Astrocyte of the cerebellum (primary cell): Measurements from ENCODE around the gene CFLAR.

Experiments used
- DNase-seq: peaks from one replicate; pipeline ENCODE4 v3.0.0-alpha.2; 2011; ENCODE audit warnings: low read depth
- H3K4me3 ChIP-seq: 2 replicates; pipeline ENCODE4 v1.5.1; 2011; ENCODE audit warnings: mild to moderate bottlenecking, low read depth, low read length, moderate library complexity
- CTCF ChIP-seq: IDR thresholded peaks from 2 replicates; pipeline ENCODE4 v1.5.1; 2012; ENCODE audit warnings: low read length, low read depth, moderate library complexity, mild to moderate bottlenecking; ENCODE audit errors: missing control alignments
- in situ Hi-C: cut with HindIII; loops from 2 replicates; pipeline ENCODE4 v1.10.0; 2017; ENCODE audit warnings: low sequenced_read_pairs

Gene CFLAR

DNA sequence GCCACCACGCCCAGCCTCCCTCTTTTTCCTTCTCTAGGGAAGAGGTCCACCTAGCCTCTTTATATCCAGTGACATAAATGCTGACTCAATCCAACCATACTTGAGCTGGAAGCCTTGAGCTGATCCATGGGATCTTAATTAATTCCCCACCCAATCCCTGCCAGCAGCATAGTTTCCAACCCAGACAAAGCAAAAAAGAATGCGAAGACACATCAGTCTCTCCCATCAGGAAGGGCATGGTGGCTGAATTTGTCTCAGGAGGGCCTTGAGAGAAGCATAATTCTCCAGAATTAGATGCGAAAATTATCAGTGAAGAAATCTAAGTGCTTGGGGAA is 89.5 kb downstream of the CFLAR start:
- in situ Hi-C loops, result no loop called here
- no peak for DNase-seq
- no peak overlapping the region for H3K4me3 ChIP-seq
- TF ChIP-seq CTCF, result no peak

DNA sequence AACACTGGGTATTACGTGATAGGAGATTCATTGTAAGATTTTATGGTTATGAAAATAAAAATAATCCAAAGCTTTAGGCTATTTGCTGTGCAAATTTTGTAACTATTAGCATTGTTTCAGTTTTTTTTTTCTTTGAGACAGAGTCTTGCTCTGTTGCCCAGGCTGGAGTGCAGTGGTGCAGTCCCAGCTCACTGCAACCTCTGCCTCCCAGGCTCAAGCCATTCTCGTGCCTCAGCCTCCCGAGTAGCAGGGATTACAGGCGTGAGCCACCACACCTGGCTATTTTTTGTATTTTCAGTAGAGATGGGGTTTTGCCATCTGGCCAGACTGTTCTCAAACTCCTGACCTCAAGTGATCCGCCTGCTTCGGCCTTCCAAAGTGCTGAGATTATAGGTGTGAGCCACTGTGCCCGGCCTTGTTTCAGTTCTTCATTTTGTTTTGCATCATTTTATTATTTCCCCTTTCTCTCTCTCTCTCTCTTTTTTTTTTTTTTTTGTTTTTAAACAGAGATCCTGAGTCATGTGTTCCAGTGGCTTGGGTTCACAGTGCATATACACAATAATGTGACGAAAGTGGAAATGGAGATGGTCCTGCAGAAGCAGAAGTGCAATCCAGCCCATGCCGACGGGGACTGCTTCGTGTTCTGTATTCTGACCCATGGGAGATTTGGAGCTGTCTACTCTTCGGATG is 92.7 kb downstream of the CFLAR start:
- in situ Hi-C loops, result no loop called here
- DNase-seq, result no peak
- H3K4me3 ChIP-seq, result no peak overlapping the region
- TF ChIP-seq CTCF, result no peak

DNA sequence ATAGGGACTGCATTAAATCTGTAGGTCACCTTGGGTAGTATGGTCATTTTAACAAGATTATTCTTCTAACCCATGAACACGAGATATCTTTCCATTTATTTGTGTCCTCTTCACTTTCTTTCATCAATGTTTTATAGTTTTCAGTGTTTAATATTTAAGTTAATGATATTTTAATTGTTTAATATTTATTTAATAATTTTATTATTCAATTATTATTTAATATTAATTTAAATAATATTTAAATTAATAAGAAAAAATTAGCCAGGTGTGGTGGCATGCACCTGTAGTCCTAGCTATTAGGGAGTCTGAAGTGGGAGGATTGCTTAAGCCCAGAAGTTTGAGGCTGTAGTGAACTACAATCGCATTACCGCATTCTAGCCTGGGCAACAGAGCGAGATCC is 100.0 kb downstream of the CFLAR start:
- no peak for TF ChIP-seq CTCF
- in situ Hi-C loops, result no loop called here
- no peak for DNase-seq
- no peak overlapping the region for H3K4me3 ChIP-seq

DNA sequence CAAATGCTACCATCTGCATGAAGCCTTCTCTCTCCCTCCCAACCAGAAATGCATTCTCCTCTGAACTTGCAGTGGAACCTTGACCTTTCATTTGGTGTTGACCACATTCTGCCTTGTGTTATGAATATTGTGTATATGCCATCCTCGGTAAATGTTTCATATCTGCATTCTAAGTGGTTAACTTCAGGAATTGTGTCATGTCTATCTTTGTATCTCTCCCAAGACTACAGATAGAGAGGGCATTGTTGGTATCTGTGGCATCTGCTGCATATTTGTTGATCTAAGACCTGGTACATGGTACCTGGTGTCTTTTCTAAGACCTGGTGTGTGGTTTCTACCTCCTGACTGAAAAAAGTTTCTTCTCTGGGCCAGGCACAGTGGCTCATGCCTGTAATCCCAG is 101.0 kb downstream of the CFLAR start:
- no peak for TF ChIP-seq CTCF
- no peak overlapping the region for H3K4me3 ChIP-seq
- in situ Hi-C loops, result no loop called here
- no peak for DNase-seq

- no peak overlapping the region for H3K4me3 ChIP-seq
- no peak for TF ChIP-seq CTCF
- DNase-seq, result no peak
- in situ Hi-C loops, result no loop called here
Measured at GRCh38 chr2:201218780-201219179, 102.8 kb downstream of the CFLAR start.

DNA sequence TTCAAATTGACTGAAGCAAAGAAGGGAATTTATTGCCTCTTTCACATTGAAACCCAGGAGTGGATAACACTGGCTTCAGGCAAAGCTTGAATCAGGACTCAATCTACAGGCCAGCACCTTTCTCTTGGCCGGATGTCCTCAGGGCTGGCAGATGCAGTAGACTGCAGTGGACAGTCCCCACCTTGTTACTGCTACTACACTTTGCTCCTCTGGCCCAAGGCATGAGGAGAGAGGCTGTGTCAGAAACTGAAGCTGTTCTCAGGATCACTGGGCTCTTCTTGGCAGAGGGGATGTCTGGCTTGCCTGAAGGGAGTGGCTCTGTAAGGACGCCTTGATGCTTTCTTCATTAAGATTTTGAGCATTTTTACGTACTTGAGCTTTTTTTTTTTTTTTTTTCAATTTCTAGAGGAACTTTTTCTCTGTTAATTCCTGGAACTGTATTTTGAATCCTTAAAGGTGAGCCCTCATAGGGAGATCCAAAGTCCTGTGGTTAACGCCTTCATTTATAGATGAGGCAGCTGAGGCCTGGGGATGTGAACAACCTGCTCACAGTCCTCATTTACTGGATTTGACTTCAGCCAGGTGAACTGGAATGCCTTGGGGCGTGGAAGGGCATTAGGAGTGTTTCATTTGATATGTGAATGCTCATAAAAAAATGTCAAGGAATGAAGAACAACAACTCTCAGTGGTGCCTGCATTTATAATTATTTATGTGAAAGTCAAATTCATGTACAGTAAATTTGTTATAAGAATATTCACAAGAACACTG is 103.5 kb downstream of the CFLAR start:
- no peak for DNase-seq
- in situ Hi-C loops, result no loop called here
- no peak overlapping the region for H3K4me3 ChIP-seq
- no peak for TF ChIP-seq CTCF
